ENCODE measurements around the gene FADS2. TPM values are rescaled to one million over a fixed set of nuclear protein-coding genes. Genes with fewer than 3 reads are reported as not detected.
A peak's percentile ranks its signal among the peaks of the same experiment; 100 is the strongest.

FADS2 gene
- total and polyA plus RNA-seq, 2 of the 13 experiments (the other 11 are each of a cell fraction or from before 2014, with no cell fraction given) = 90.1 to 124 TPM

DNA sequence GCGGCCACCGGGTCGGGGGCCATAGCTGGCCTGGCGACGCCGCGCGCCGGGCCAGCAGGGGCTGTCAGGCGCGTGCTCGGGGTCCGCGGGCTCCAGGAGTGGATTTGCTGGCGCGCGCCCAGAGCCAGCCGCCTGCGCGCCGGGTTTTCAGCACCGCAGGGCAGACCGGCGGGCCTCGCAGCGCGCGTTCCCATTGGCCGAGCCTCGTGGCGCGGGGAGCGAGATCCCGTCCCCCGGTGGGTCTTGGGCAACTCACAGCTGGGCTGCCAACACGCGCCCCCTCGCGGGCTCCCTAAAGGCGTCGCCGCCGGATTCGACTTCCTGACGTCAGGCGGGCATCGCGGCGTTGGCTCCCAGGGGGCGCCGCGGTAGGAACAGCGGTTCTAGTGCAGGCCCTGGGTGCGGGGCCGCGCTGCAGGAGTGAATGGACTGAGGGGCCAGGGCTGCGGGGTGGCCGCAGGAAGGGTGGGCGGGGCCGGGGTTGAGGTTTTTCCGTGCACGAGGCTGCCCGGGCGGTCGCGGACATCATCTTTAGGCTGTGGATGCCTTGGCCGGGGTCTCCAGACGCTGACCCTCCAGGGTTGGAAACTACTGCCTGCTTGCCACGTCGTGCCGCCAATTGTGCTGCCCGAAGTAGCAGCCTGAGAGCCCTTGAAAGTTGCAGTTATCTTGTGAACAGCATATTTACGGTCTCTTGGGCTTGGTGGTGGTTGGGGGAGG, 11.2 kb upstream of the FADS2 start, which contains the start of gene FADS1 (continued):
- TF ChIP-seq, protein P1, sequence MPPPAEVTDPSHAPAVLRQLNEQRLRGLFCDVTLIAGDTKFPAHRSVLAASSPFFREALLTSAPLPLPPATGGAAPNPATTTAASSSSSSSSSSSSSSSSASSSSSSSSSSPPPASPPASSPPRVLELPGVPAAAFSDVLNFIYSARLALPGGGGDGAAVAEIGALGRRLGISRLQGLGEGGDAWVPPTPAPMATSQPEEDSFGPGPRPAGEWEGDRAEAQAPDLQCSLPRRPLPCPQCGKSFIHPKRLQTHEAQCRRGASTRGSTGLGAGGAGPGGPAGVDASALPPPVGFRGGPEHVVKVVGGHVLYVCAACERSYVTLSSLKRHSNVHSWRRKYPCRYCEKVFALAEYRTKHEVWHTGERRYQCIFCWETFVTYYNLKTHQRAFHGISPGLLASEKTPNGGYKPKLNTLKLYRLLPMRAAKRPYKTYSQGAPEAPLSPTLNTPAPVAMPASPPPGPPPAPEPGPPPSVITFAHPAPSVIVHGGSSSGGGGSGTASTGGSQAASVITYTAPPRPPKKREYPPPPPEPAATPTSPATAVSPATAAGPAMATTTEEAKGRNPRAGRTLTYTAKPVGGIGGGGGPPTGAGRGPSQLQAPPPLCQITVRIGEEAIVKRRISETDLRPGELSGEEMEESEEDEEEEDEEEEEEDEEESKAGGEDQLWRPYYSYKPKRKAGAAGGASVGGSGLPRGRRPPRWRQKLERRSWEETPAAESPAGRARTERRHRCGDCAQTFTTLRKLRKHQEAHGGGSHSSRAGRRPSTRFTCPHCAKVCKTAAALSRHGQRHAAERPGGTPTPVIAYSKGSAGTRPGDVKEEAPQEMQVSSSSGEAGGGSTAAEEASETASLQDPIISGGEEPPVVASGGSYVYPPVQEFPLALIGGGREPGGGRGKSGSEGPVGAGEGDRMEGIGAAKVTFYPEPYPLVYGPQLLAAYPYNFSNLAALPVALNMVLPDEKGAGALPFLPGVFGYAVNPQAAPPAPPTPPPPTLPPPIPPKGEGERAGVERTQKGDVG (CRISPR knock-in tag; IDR thresholded peaks at IDR 0.05; ENCODE audit: borderline replicate concordance) = peak; percentile 76
- TF ChIP-seq TARDBP (CRISPR knock-in tag; IDR thresholded peaks at IDR 0.05) (0 out of 2 replicates have a peak, but pooled peaks have one; percentile 60), GTF3A (CRISPR knock-in tag; conservative IDR thresholded peaks at IDR 0.05) (no peak; the same call in 1 of the 2 replicates), ZNF816 (CRISPR knock-in tag; IDR thresholded peaks at IDR 0.05; ENCODE audit: borderline replicate concordance) (peak; percentile 83), GLI4 (CRISPR knock-in tag; IDR thresholded peaks at IDR 0.05; ENCODE audit: borderline replicate concordance) (0 out of 2 replicates have a peak, but pooled peaks have one; percentile 69), ZNF333 (CRISPR knock-in tag; IDR thresholded peaks at IDR 0.05; ENCODE audit: borderline replicate concordance) (peak; percentile 93; the same call in 1 of the 2 replicates), ZNF709 (CRISPR knock-in tag; IDR thresholded peaks at IDR 0.05) (peak; percentile 91), CEBPG (CRISPR knock-in tag; IDR thresholded peaks at IDR 0.05) (peak; percentile 94), HCFC1 (IDR thresholded peaks at IDR 0.05; ENCODE audit: low read depth, low read length) (no peak), ZFYVE20 (CRISPR knock-in tag; IDR thresholded peaks at IDR 0.05; ENCODE audit: borderline replicate concordance, low read depth) (no peak), ZNF761 (CRISPR knock-in tag; conservative IDR thresholded peaks at IDR 0.05) (peak; percentile 98), GABPA (IDR thresholded peaks at IDR 0.05; ENCODE audit: low read depth, low read length) (no peak), GABPA (CRISPR knock-in tag; IDR thresholded peaks at IDR 0.05; ENCODE audit: low read depth) (0 out of 2 replicates have a peak, but pooled peaks have one; percentile 38), SUZ12 (IDR thresholded peaks at IDR 0.05; ENCODE audit: low read depth, low read length) (no peak), NFYC (CRISPR knock-in tag; IDR thresholded peaks at IDR 0.05) (peak; percentile 79), ZSCAN30 (CRISPR knock-in tag; IDR thresholded peaks at IDR 0.05) (peak; percentile 49; the same call in 1 of the 2 replicates), NBN (conservative IDR thresholded peaks at IDR 0.05) (no peak), KLF16 (CRISPR knock-in tag; IDR thresholded peaks at IDR 0.05) (peak in 1 of 2 experiments; percentile 64; a peak in 1 of 4 replicates), NPAS2 (CRISPR knock-in tag; IDR thresholded peaks at IDR 0.05; ENCODE audit: borderline replicate concordance) (no peak), MIER3 (CRISPR knock-in tag; IDR thresholded peaks at IDR 0.05; ENCODE audit: borderline replicate concordance) (peak; percentile 70; the same call in 1 of the 2 replicates), MBNL3 (CRISPR knock-in tag; conservative IDR thresholded peaks at IDR 0.05) (no peak)
- TF ChIP-seq, protein P2, sequence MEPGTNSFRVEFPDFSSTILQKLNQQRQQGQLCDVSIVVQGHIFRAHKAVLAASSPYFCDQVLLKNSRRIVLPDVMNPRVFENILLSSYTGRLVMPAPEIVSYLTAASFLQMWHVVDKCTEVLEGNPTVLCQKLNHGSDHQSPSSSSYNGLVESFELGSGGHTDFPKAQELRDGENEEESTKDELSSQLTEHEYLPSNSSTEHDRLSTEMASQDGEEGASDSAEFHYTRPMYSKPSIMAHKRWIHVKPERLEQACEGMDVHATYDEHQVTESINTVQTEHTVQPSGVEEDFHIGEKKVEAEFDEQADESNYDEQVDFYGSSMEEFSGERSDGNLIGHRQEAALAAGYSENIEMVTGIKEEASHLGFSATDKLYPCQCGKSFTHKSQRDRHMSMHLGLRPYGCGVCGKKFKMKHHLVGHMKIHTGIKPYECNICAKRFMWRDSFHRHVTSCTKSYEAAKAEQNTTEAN (CRISPR knock-in tag; conservative IDR thresholded peaks at IDR 0.05) = peak; percentile 83
- TF ChIP-seq, protein P3, sequence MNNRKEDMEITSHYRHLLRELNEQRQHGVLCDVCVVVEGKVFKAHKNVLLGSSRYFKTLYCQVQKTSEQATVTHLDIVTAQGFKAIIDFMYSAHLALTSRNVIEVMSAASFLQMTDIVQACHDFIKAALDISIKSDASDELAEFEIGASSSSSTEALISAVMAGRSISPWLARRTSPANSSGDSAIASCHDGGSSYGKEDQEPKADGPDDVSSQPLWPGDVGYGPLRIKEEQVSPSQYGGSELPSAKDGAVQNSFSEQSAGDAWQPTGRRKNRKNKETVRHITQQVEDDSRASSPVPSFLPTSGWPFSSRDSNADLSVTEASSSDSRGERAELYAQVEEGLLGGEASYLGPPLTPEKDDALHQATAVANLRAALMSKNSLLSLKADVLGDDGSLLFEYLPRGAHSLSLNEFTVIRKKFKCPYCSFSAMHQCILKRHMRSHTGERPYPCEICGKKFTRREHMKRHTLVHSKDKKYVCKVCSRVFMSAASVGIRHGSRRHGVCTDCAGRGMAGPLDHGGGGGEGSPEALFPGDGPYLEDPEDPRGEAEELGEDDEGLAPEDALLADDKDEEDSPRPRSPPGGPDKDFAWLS (CRISPR knock-in tag; IDR thresholded peaks at IDR 0.05; ENCODE audit: borderline replicate concordance) = 0 out of 2 replicates have a peak, but pooled peaks have one; percentile 64
- TF ChIP-seq, protein P4, sequence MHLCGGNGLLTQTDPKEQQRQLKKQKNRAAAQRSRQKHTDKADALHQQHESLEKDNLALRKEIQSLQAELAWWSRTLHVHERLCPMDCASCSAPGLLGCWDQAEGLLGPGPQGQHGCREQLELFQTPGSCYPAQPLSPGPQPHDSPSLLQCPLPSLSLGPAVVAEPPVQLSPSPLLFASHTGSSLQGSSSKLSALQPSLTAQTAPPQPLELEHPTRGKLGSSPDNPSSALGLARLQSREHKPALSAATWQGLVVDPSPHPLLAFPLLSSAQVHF (CRISPR knock-in tag; IDR thresholded peaks at IDR 0.05) = no peak

All from HepG2 (cell line).